BLaER1 treated with 17β-estradiol and CSF1 and Interleukin-3, amounts not matched to agents 10 nM and 100 nM (cell line): Measurements from ENCODE around the gene ELSPBP1.
"Not testable (repeated sequence)": the region's sequence is repeated elsewhere in the genome, so short reads cannot be mapped to it uniquely, and the experiment has no call there.

Experiments
- H3K27ac ChIP-seq, 11 experiments: shearing (Covaris generic); formaldehyde crosslinking; 2 replicates each; pipeline ENCODE4 v1.8.1; 2022
- H3K27me3 ChIP-seq, 11 experiments: shearing (Covaris generic); formaldehyde crosslinking; 2 replicates each; pipeline ENCODE4 v1.8.1; 2022
- H3K36me3 ChIP-seq, 11 experiments: shearing (Covaris generic); formaldehyde crosslinking; 2 replicates each; pipeline ENCODE4 v1.8.1; 2022
- H3K4me1 ChIP-seq, 10 experiments: shearing (Covaris generic); formaldehyde crosslinking; 2 replicates each; pipeline ENCODE4 v1.8.1; 2022
- H3K4me2 ChIP-seq, 11 experiments: shearing (Covaris generic); formaldehyde crosslinking; 2 replicates each; pipeline ENCODE4 v1.8.1; 2022
- H3K4me3 ChIP-seq, 10 experiments: shearing (Covaris generic); formaldehyde crosslinking; 2 replicates each; pipeline ENCODE4 v1.8.1; 2022
- H3K9ac ChIP-seq, 11 experiments: shearing (Covaris generic); formaldehyde crosslinking; 2 replicates each; pipeline ENCODE4 v1.8.1; 2022
- H3K9me3 ChIP-seq, 11 experiments: shearing (Covaris generic); formaldehyde crosslinking; replicated peaks in 1 of 11; 2 replicates each; pipeline ENCODE4 v1.8.1; 2022
- H4K20me1 ChIP-seq, 11 experiments: shearing (Covaris generic); formaldehyde crosslinking; 2 replicates each; pipeline ENCODE4 v1.8.1; 2022
- Cebpa-rat ChIP-seq, 11 experiments: shearing (Covaris generic); IDR thresholded peaks; 2 replicates each; pipeline ENCODE4 v1.8.1; 2022

ELSPBP1 gene

GRCh38 chr19:48059331-48059730 lies 64.9 kb downstream of the ELSPBP1 start:
- H3K4me2 ChIP-seq = no peak overlapping the region
- no peak overlapping the region for H3K4me3 ChIP-seq
- TF ChIP-seq Cebpa-rat (IDR thresholded peaks at IDR 0.05) = no peak
- H3K9ac ChIP-seq = no peak overlapping the region
- H3K9me3 ChIP-seq = peaks cover 0 to 8% (median 3%) of the 10 kb centered on the region in 11 experiments; a peak in 9 of 22 replicates
- H3K27me3 ChIP-seq = no peaks in the 10 kb centered on the region
- H4K20me1 ChIP-seq = no peaks in the 10 kb centered on the region
- H3K4me1 ChIP-seq = peaks cover 0 to 12% (median 0%) of the 10 kb centered on the region in 10 experiments; a peak in 3 of 20 replicates
- H3K36me3 ChIP-seq = peaks cover 0 to 11% (median 0%) of the 10 kb centered on the region in 11 experiments; a peak in 1 of 22 replicates
- H3K27ac ChIP-seq = no peak overlapping the region

GRCh38 chr19:48060381-48060780 lies 65.9 kb downstream of the ELSPBP1 start:
- Histone ChIP-seq H3K4me2 (no peak overlapping the region), H3K4me1 (peaks cover 0 to 12% (median 0%) of the 10 kb centered on the region in 10 experiments; a peak in 4 of 20 replicates), H3K27ac (no peak overlapping the region), H3K9ac (no peak overlapping the region), H3K4me3 (no peak overlapping the region), H3K36me3 (peaks cover 0 to 5% (median 0%) of the 10 kb centered on the region in 11 experiments; a peak in 1 of 22 replicates), H4K20me1 (no peaks in the 10 kb centered on the region), H3K27me3 (no peaks in the 10 kb centered on the region), H3K9me3 (peaks cover 0 to 9% (median 0%) of the 10 kb centered on the region in 11 experiments; a peak in 1 of 22 replicates)
- no peak for TF ChIP-seq Cebpa-rat (IDR thresholded peaks at IDR 0.05)

GRCh38 chr19:48061401-48062344 lies 67.2 kb downstream of the ELSPBP1 start:
- no peak overlapping the region for H3K9ac ChIP-seq
- H4K20me1 ChIP-seq = no peaks in the 10 kb centered on the region
- no peak for TF ChIP-seq Cebpa-rat (IDR thresholded peaks at IDR 0.05)
- no peak overlapping the region for H3K4me2 ChIP-seq
- H3K4me1 ChIP-seq = peaks cover 0 to 11% (median 0%) of the 10 kb centered on the region in 10 experiments; a peak in 4 of 20 replicates
- no peaks in the 10 kb centered on the region for H3K27me3 ChIP-seq
- H3K4me3 ChIP-seq = no peak overlapping the region
- peaks cover 0 to 9% (median 0%) of the 10 kb centered on the region in 11 experiments; a peak in 2 of 22 replicates for H3K9me3 ChIP-seq
- H3K27ac ChIP-seq = no peak overlapping the region
- peaks cover 0 to 10% (median 0%) of the 10 kb centered on the region in 11 experiments; a peak in 1 of 22 replicates for H3K36me3 ChIP-seq

GRCh38 chr19:48064509-48064908 lies 70.1 kb downstream of the ELSPBP1 start:
- H3K27ac ChIP-seq = no peak overlapping the region
- H3K27me3 ChIP-seq = no peaks in the 10 kb centered on the region
- no peak overlapping the region for H3K4me2 ChIP-seq
- peaks cover 0 to 17% (median 0%) of the 10 kb centered on the region in 11 experiments; a peak in 1 of 22 replicates for H3K36me3 ChIP-seq
- H3K4me1 ChIP-seq = peaks cover 0 to 3% (median 0%) of the 10 kb centered on the region in 10 experiments; a peak in 1 of 20 replicates
- H3K9ac ChIP-seq = no peak overlapping the region
- peaks cover 0 to 9% (median 0%) of the 10 kb centered on the region in 11 experiments; a peak in 2 of 22 replicates for H3K9me3 ChIP-seq
- H3K4me3 ChIP-seq = no peak overlapping the region
- no peak for TF ChIP-seq Cebpa-rat (IDR thresholded peaks at IDR 0.05)
- no peaks in the 10 kb centered on the region for H4K20me1 ChIP-seq

- H3K9ac ChIP-seq = no peak overlapping the region
- no peak overlapping the region for H3K27ac ChIP-seq
- H3K4me3 ChIP-seq = no peak overlapping the region
- TF ChIP-seq Cebpa-rat (IDR thresholded peaks at IDR 0.05) = no peak
- H3K36me3 ChIP-seq = peaks cover 0 to 16% (median 0%) of the 10 kb centered on the region in 11 experiments; a peak in 4 of 22 replicates
- H4K20me1 ChIP-seq = no peaks in the 10 kb centered on the region
- H3K4me1 ChIP-seq = peaks cover 0 to 3% (median 0%) of the 10 kb centered on the region in 10 experiments; a peak in 1 of 20 replicates
- H3K9me3 ChIP-seq = peaks cover 0 to 5% (median 0%) of the 10 kb centered on the region in 11 experiments; a peak in 4 of 22 replicates
- H3K27me3 ChIP-seq = no peaks in the 10 kb centered on the region
- no peak overlapping the region for H3K4me2 ChIP-seq
Observed at GRCh38 chr19:48069435-48069834, 75.0 kb downstream of the ELSPBP1 start.

GRCh38 chr19:48070177-48070769 lies 75.8 kb downstream of the ELSPBP1 start:
- not testable (repeated sequence) for H4K20me1 ChIP-seq, H3K4me3 ChIP-seq, H3K27ac ChIP-seq, H3K9ac ChIP-seq, H3K4me2 ChIP-seq, H3K27me3 ChIP-seq, H3K4me1 ChIP-seq
- Histone ChIP-seq H3K9me3 (peaks cover 0 to 10% (median 0%) of the 10 kb centered on the region in 11 experiments; a peak in 3 of 22 replicates), H3K36me3 (peaks cover 0 to 20% (median 0%) of the 10 kb centered on the region in 11 experiments; a peak in 4 of 22 replicates)
